GM21619 (cell line): ENCODE results near the gene CC2D1B.
"Not testable (repeated sequence)": the region's sequence is repeated elsewhere in the genome, so short reads cannot be mapped to it uniquely, and the experiment has no call there.

ENCODE experiments used
- ATAC-seq: cut with Tn5 transposase; IDR thresholded peaks from one replicate; pipeline ENCODE4 v1.9.1; 2021; ENCODE audit not compliant: unreplicated experiment

The CC2D1B gene, protein sequence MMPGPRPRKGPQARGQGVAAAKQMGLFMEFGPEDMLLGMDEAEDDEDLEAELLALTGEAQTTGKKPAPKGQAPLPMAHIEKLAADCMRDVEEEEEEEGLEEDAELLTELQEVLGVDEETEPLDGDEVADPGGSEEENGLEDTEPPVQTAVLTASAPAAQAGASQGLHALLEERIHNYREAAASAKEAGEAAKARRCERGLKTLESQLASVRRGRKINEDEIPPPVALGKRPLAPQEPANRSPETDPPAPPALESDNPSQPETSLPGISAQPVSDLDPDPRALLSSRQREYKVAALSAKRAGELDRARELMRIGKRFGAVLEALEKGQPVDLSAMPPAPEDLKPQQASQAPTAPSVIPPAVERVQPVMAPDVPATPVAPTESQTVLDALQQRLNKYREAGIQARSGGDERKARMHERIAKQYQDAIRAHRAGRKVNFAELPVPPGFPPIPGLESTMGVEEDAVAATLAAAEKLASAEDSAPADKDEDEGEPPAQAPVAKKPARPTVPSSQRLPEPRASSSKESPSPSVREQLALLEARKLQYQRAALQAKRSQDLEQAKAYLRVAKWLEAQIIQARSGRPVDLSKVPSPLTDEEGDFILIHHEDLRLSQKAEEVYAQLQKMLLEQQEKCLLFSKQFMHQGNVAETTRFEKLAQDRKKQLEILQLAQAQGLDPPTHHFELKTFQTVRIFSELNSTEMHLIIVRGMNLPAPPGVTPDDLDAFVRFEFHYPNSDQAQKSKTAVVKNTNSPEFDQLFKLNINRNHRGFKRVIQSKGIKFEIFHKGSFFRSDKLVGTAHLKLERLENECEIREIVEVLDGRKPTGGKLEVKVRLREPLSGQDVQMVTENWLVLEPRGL

DNA sequence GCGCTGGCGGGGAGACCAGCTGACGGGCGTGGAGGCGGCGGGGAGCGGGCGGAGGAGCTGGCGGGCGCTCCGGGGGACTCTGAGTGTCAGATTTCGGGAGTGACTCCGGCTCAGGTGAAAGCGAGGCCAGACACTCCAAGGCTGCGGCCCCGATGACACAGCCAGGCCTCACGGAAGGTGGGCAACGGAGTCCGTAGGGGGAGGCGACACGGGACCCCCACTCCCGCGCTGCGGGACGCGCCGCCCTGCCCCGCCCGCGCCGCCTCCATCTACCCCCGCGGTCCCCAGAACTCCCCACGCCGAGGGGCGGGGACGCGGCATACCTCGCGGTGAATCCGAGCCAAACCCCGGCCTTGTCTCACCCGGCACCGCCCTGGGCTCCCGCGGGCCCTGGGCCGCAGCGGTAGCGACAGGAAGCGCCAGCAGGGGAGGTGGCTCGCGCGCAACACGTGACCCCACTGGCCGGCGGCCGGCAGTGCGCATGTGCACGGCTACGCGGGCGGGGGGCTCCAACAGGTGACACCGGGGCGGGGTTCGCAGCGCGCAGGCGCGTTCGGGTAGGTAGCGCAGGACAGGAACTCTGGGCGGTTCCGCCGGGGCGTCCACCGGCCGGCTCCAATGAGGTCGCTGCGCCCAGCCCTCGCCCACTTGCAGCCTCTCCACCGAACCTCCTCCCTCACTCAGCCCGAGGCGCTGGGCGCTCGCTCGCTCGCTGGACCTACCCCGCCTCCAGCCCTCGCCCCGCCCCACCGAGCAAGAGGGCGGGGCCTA lies at the start of gene CC2D1B:
CC2D1B (minus strand) TSS at position 460 of the 771 bp plus-strand sequence. CDS start 1,585 bp downstream, outside the sequence.
- ATAC-seq = peak; percentile 91

DNA sequence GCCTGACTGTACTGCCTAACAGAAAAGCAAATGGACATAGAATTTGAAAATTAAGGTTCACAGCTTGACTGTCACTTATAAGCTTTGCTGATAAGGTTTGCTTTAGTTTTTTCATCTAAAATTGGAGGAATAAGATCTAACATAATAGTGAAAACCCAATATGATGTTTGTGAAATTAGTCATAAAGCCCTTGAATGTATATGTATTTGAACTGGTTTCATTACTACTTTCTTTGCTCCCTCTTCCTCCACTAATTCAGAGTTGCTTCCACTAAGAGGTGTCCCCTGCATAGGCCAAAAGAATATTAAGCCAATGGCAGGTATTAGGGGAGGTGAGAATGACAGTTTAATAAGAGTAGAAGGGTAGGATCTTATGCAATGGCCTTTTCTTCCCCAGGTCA lies 48.9 kb upstream of the CC2D1B start:
- no peak for ATAC-seq

DNA sequence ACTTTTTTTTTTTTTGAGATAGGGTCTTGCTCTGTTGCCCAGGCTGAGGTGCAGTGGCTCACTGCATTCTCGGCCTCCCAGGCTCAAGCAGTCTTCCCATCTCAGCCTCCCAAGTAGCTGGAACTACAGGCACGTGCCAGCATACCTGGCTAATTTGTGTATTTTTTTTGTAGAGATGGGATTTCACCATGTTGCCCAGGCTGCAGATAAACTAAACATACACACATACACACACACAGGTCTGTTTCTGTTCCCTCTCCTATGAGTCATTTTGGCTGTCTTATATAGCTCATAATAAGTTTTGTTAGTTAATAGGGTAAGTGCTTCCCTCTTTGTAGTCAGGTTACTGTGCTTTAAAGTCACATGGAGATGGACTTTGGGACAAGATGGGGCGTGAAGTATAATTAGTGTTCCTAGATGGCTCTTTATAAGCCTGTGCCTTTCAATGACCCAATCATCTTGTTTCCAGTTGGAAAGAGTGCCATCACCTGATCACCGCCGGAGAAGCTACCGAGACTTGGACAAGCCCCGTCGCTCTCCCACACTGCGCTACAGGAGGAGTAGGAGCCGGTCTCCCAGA lies 47.5 kb upstream of the CC2D1B start:
- ATAC-seq = no peak

DNA sequence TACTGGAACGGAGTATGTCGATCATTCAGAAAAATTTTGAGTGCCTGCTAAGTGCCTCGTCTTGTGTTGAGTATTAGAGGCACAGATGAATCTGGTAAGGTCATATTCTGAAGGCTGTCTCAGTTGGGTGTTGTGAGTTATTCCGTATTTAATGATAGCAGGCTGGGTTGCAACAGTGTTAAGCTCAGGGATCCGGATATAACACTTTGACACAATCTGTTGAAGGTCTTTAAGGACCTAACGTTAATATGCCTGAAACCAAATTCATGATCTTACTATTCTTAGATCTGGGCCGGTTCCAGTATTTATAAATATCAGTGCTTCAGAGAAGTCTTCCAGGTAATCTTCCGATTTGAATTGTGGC lies 39.0 kb upstream of the CC2D1B start:
- ATAC-seq = no peak

- peak; percentile 92 for ATAC-seq
Measured at GRCh38 chr1:52404116-52404974, 38.3 kb upstream of the CC2D1B start, which contains the start of the genes ORC1 and PRPF38A. TSS of gene ORC1 (minus strand) at chr1:52404423. CDS start at chr1:52402223, 2,200 bp downstream. TSS of gene PRPF38A (plus strand) at chr1:52404602. CDS start at chr1:52404750, 148 bp downstream.

GRCh38 chr1:52403566-52404115 lies 37.6 kb upstream of the CC2D1B start:
- ATAC-seq = peak; percentile 35

GRCh38 chr1:52402860-52403240 lies 36.8 kb upstream of the CC2D1B start:
- ATAC-seq = no peak

- ATAC-seq = no peak
Measured at GRCh38 chr1:52400131-52400530, 34.1 kb upstream of the CC2D1B start.

- no peak for ATAC-seq
Measured at GRCh38 chr1:52399629-52400028, 33.6 kb upstream of the CC2D1B start.

DNA sequence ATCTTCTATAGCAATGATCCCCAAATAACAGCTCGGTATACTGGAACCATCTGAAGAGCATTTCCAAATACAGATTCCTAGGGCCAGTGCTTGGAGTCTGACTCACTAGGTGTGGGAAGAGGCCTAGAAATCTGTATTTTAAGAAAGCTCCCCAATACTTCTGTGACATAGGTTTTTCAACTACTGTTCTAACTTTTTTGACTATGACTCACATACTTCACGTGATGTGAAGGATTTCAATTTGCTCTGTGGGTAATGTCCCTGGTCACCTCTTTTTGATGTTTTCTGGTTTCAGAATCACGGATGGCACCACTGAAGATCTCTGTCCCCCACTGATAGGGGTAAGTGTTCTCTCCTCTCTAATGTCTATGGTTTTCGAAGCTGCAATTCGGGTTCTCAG lies 27.2 kb upstream of the CC2D1B start:
- no peak for ATAC-seq

DNA sequence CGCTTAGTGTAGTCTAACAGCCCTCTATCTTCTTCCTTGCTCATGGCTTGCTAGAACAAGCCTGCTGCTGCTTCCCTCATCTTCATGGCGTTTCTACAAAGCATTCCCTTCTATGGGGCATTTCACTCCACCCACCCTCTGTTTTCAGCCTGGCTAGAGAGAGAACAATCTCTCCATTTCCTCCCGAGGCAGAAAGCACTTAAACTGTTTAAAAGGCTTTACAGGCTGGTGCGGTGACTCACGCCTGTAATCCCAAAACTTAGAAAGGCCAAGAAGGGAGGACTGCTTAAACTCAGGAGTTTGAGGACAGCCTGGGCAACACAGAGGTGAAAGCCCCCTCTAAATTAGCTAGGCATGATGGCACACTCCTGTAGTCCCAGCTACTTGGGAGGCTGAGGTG lies 20.5 kb upstream of the CC2D1B start:
- no peak for ATAC-seq

DNA sequence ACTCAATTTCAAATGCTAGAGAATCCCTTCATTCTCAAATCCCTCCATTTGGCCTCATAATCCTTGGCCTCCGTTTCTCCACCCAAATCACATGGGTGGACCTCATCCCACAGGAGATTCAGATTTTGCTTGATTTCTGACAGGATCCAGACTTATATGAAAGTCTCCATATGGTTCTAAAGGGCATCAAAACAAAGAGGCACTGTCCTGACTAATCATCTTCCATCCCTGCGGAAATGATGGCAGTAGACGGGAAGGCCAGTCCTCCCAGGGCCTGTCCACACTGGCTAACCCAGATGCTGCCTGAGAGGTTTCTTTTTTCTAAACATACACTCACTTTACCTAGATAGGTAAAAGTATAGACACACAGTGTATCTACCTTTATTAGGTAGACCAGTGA lies 19.4 kb upstream of the CC2D1B start:
- ATAC-seq = no peak

DNA sequence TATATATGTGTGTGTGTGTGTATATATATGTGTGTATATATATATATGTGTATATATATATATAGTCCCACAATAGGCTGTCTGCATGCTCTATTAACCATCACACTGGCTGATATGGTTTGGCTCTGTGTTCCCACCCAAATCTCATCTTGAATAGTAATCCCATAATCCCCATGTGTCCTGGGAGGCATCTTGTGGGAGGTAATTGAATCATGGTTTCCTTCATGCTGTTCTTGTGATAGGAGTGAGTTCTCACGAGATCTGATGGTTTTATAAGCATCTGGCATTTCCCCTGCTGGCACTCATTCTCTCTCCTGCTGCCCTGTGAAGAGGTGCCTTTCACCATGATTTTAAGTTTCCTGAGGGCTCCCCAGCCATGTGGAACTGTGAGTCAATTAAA lies 3.8 kb upstream of the CC2D1B start:
- ATAC-seq = not testable (repeated sequence)

DNA sequence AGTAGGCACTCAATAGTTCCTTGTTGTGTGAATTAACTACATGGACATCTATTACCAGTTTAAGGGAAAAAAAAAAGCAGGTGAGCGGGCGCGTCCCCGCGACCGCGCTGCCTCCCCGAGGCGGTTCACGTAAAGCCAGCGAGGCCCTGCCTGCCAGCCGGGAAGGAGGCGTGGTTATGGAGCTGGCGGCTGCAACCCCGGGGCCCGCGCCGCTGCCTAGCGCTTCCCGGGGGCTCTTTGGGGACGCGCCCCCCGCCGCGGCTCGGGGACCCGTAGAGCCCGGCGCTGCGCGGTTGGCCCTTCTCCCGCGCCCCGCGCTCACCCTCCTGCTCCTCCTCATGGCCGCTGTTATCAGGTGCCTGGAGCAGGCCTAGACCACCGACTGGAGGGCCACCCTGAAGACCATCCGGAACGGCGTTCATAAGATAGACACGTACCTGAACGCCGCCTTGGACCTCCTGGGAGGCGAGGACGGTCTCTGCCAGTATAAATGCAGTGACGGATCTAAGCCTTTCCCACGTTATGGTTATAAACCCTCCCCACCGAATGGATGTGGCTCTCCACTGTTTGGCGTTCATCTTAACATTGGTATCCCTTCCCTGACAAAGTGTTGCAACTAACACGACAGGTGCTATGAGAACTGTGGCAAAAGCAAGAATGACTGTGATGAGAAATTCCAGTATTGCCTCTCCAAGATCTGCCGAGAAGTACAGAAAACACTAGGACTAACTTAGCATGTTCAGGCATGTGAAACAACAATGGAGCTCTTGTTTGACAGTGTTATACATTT lies 2.6 kb upstream of the CC2D1B start:
- ATAC-seq = no peak

DNA sequence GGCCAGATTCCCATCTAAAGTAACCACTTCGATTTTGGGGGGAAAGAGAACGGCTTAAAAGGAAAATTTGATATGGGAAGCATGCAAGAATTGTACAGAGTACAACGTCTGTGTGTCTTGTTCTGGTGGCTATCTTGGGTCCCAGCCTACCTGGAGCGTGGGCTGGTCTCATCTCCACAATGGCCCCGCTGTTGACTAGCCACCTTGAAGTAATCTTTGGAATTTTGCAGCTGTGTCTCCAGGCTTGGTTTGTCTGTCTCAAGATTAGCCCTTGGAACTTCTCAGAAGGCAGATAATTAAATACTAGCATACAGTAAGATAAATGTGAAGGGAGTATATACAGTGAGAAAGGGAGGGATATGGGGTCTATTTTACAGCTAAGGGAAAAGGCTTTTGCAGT lies 1.3 kb upstream of the CC2D1B start:
- no peak for ATAC-seq

GRCh38 chr1:52366517-52366827 lies 467 bp upstream of the CC2D1B start:
- ATAC-seq = no peak

DNA sequence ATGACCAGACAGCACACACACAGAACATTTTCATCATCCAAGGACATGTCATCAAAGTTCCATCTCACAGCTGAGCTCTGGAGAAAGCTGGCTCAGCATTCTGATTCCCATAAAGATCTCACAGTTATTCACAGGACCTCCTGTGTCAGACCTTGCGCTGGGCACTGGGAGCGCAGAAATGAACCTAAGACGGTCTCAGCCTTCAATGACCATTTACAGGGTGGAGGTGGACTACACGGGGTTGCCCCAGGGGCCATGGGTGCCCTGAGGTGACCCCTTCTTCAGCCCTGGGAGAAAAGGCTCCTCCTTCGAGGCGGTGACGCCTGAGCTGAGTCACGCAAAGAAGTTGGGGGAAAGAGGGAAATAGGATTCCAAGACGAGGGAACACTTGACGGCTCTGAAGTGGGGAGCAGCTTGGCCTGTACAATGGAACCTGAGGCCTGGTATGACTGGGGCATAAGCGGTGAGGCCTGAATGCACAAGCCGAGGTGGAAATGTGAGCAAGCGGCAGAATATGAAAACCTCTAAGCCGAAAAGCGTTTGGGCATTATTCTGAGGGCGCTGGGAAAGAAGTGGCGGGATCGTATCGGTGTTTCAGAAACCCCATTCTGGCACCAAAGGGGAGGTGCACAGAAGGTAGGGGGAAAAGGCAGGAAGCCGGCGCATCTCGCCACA lies 797 bp downstream of the CC2D1B start:
- no peak for ATAC-seq

GRCh38 chr1:52364235-52364839 lies 1.7 kb downstream of the CC2D1B start:
- ATAC-seq = no peak
